ENCODE measurements around the gene CLIC6. TPM values are rescaled to one million over a fixed set of nuclear protein-coding genes. Genes with fewer than 3 reads are reported as not detected.

The CLIC6 gene
- total and polyA plus RNA-seq, 4 experiments from 2014 or later = 0.09 to 0.67 (median 0.30) TPM; not detected in 1

- H3K27me3 Mint-ChIP-seq = peaks cover 0 to 2% of the 10 kb centered on the region in 2 donors
- no peaks in the 10 kb centered on the region for H3K36me3 ChIP-seq (ENCODE audit: insufficient read depth, low read length)
- H3K9me3 ChIP-seq (ENCODE audit: control insufficient read depth in 1 of 2, low read length in 2 of 2) = no peaks in the 10 kb centered on the region
- no peaks in the 10 kb centered on the region for H3K9me3 Mint-ChIP-seq
- peak overlapping the region; percentile 74 to 93 (median 84) for H3K4me3 Mint-ChIP-seq
- peaks cover 11 to 25% (median 18%) of the 10 kb centered on the region in 4 donors for H3K4me1 Mint-ChIP-seq
- H3K27me3 ChIP-seq (ENCODE audit: insufficient read depth, low read length) = no peaks in the 10 kb centered on the region
- peaks cover 14% of the 10 kb centered on the region for H3K4me1 ChIP-seq (ENCODE audit: insufficient read depth, low read length)
- intact Hi-C loops (cut with micrococcal nuclease) = no loop called here
- H3K4me3 ChIP-seq (ENCODE audit: low read length in 2 of 2) = peak overlapping the region in 1 of 2 donors; percentile 65
- POLR2A ChIA-PET (ENCODE audit: partially characterized antibody) = no interaction called here
- DNase-seq = no peak
- CTCF ChIA-PET (ENCODE audit: partially characterized antibody) = interaction anchor here (2.2 kb wide), 1 partner anchor 10 kb away, joined by 11 read pairs; no protein-coding TSS in a partner anchor
- H3K27ac Mint-ChIP-seq = peak overlapping the region in 4 of 7 donors; percentile 66 to 88 (median 82)
- no peaks in the 10 kb centered on the region for H3K36me3 Mint-ChIP-seq
- H3K27ac ChIP-seq (ENCODE audit: low read depth, low read length) = no peak overlapping the region
These were observed 27.9 kb upstream of the CLIC6 start for GRCh38 chr21:34640858-34641257.

GRCh38 chr21:34642211-34643075, 26.4 kb upstream of the CLIC6 start:
- H3K4me1 ChIP-seq (ENCODE audit: insufficient read depth, low read length) = peaks cover 14% of the 10 kb centered on the region
- Mint-ChIP-seq H3K27ac (no peak overlapping the region), H3K36me3 (no peaks in the 10 kb centered on the region), H3K4me3 (no peak overlapping the region), H3K4me1 (peaks cover 11 to 25% (median 18%) of the 10 kb centered on the region in 4 donors), H3K9me3 (no peaks in the 10 kb centered on the region), H3K27me3 (peaks cover 0 to 2% of the 10 kb centered on the region in 2 donors)
- no peaks in the 10 kb centered on the region for H3K9me3 ChIP-seq (ENCODE audit: control insufficient read depth in 1 of 2, low read length in 2 of 2)
- no peaks in the 10 kb centered on the region for H3K36me3 ChIP-seq (ENCODE audit: insufficient read depth, low read length)
- ChIA-PET POLR2A (ENCODE audit: partially characterized antibody) (no interaction called here), CTCF (ENCODE audit: partially characterized antibody) (no interaction called here)
- no peaks in the 10 kb centered on the region for H3K27me3 ChIP-seq (ENCODE audit: insufficient read depth, low read length)
- no peak overlapping the region for H3K4me3 ChIP-seq (ENCODE audit: low read length in 2 of 2)
- DNase-seq = no peak
- H3K27ac ChIP-seq (ENCODE audit: low read depth, low read length) = no peak overlapping the region
- intact Hi-C loops (cut with micrococcal nuclease) = no loop called here

GRCh38 chr21:34644825-34645224, 24.0 kb upstream of the CLIC6 start:
- H3K36me3 Mint-ChIP-seq = no peaks in the 10 kb centered on the region
- POLR2A ChIA-PET (ENCODE audit: partially characterized antibody) = no interaction called here
- Histone ChIP-seq H3K4me3 (ENCODE audit: low read length in 2 of 2) (no peak overlapping the region), H3K27me3 (ENCODE audit: insufficient read depth, low read length) (no peaks in the 10 kb centered on the region), H3K9me3 (ENCODE audit: control insufficient read depth in 1 of 2, low read length in 2 of 2) (no peaks in the 10 kb centered on the region), H3K4me1 (ENCODE audit: insufficient read depth, low read length) (peaks cover 10% of the 10 kb centered on the region), H3K36me3 (ENCODE audit: insufficient read depth, low read length) (no peaks in the 10 kb centered on the region), H3K27ac (ENCODE audit: low read depth, low read length) (no peak overlapping the region)
- H3K9me3 Mint-ChIP-seq = no peaks in the 10 kb centered on the region
- no peak for DNase-seq
- H3K27ac Mint-ChIP-seq = no peak overlapping the region
- CTCF ChIA-PET (ENCODE audit: partially characterized antibody) = no interaction called here
- intact Hi-C loops (cut with micrococcal nuclease) = no loop called here
- H3K4me1 Mint-ChIP-seq = peaks cover 12 to 19% (median 15%) of the 10 kb centered on the region in 4 donors
- peaks cover 8 to 13% of the 10 kb centered on the region in 2 donors for H3K27me3 Mint-ChIP-seq
- no peak overlapping the region for H3K4me3 Mint-ChIP-seq

- Histone ChIP-seq H3K36me3 (ENCODE audit: insufficient read depth, low read length) (no peaks in the 10 kb centered on the region), H3K4me1 (ENCODE audit: insufficient read depth, low read length) (no peaks in the 10 kb centered on the region), H3K27me3 (ENCODE audit: insufficient read depth, low read length) (no peaks in the 10 kb centered on the region), H3K9me3 (ENCODE audit: control insufficient read depth in 1 of 2, low read length in 2 of 2) (no peaks in the 10 kb centered on the region), H3K27ac (ENCODE audit: low read depth, low read length) (no peak overlapping the region), H3K4me3 (ENCODE audit: low read length in 2 of 2) (no peak overlapping the region)
- no peaks in the 10 kb centered on the region for H3K36me3 Mint-ChIP-seq
- peaks cover 0 to 22% (median 17%) of the 10 kb centered on the region in 8 donors for H3K9me3 Mint-ChIP-seq
- ChIA-PET POLR2A (ENCODE audit: partially characterized antibody) (no interaction called here), CTCF (ENCODE audit: partially characterized antibody) (interaction anchor here (1.0 kb wide), 2 partner anchors 10 to 16 kb away, joined by 3 read pairs; no protein-coding TSS in a partner anchor)
- intact Hi-C loops (cut with micrococcal nuclease) = no loop called here
- H3K4me1 Mint-ChIP-seq = peaks cover 0 to 3% (median 1%) of the 10 kb centered on the region in 4 donors
- DNase-seq = no peak
- H3K27me3 Mint-ChIP-seq = peaks cover 8 to 17% of the 10 kb centered on the region in 2 donors
- H3K27ac Mint-ChIP-seq = peak overlapping the region in 1 of 7 donors; percentile 53
- H3K4me3 Mint-ChIP-seq = no peak overlapping the region
These were observed 21.2 kb upstream of the CLIC6 start for GRCh38 chr21:34647555-34647954.

- peaks cover 0 to 5% of the 10 kb centered on the region in 2 donors for H3K36me3 Mint-ChIP-seq
- POLR2A ChIA-PET (ENCODE audit: partially characterized antibody) = no interaction called here
- Histone ChIP-seq H3K36me3 (ENCODE audit: insufficient read depth, low read length) (no peaks in the 10 kb centered on the region), H3K27me3 (ENCODE audit: insufficient read depth, low read length) (no peaks in the 10 kb centered on the region), H3K4me1 (ENCODE audit: insufficient read depth, low read length) (no peaks in the 10 kb centered on the region), H3K4me3 (ENCODE audit: low read length in 2 of 2) (no peak overlapping the region), H3K27ac (ENCODE audit: low read depth, low read length) (no peak overlapping the region), H3K9me3 (ENCODE audit: control insufficient read depth in 1 of 2, low read length in 2 of 2) (no peaks in the 10 kb centered on the region)
- no peak overlapping the region for H3K4me3 Mint-ChIP-seq
- peaks cover 0 to 25% (median 21%) of the 10 kb centered on the region in 8 donors for H3K9me3 Mint-ChIP-seq
- CTCF ChIA-PET (ENCODE audit: partially characterized antibody) = interaction anchor here (1.0 kb wide), 1 partner anchor 17 kb away, joined by 3 read pairs; no protein-coding TSS in a partner anchor
- DNase-seq = no peak
- H3K27me3 Mint-ChIP-seq = peaks cover 14 to 28% of the 10 kb centered on the region in 2 donors
- intact Hi-C loops (cut with micrococcal nuclease) = no loop called here
- no peak overlapping the region for H3K27ac Mint-ChIP-seq
- peaks cover 0 to 3% (median 1%) of the 10 kb centered on the region in 4 donors for H3K4me1 Mint-ChIP-seq
These were observed 20.0 kb upstream of the CLIC6 start for GRCh38 chr21:34648739-34649297.

- Mint-ChIP-seq H3K9me3 (peaks cover 0 to 25% (median 21%) of the 10 kb centered on the region in 8 donors), H3K4me1 (peaks cover 0 to 3% (median 1%) of the 10 kb centered on the region in 4 donors), H3K4me3 (no peak overlapping the region), H3K27ac (no peak overlapping the region), H3K27me3 (peaks cover 16 to 29% of the 10 kb centered on the region in 2 donors), H3K36me3 (peaks cover 0 to 5% of the 10 kb centered on the region in 2 donors)
- POLR2A ChIA-PET (ENCODE audit: partially characterized antibody) = no interaction called here
- no peak for DNase-seq
- Histone ChIP-seq H3K27me3 (ENCODE audit: insufficient read depth, low read length) (no peaks in the 10 kb centered on the region), H3K4me3 (ENCODE audit: low read length in 2 of 2) (no peak overlapping the region), H3K36me3 (ENCODE audit: insufficient read depth, low read length) (no peaks in the 10 kb centered on the region), H3K9me3 (ENCODE audit: control insufficient read depth in 1 of 2, low read length in 2 of 2) (no peaks in the 10 kb centered on the region), H3K4me1 (ENCODE audit: insufficient read depth, low read length) (no peaks in the 10 kb centered on the region), H3K27ac (ENCODE audit: low read depth, low read length) (no peak overlapping the region)
- intact Hi-C loops (cut with micrococcal nuclease) = no loop called here
- CTCF ChIA-PET (ENCODE audit: partially characterized antibody) = no interaction called here
These were observed 19.4 kb upstream of the CLIC6 start for GRCh38 chr21:34649400-34649799.

- Histone ChIP-seq H3K4me1 (ENCODE audit: insufficient read depth, low read length) (no peaks in the 10 kb centered on the region), H3K27me3 (ENCODE audit: insufficient read depth, low read length) (no peaks in the 10 kb centered on the region), H3K9me3 (ENCODE audit: control insufficient read depth in 1 of 2, low read length in 2 of 2) (no peaks in the 10 kb centered on the region), H3K4me3 (ENCODE audit: low read length in 2 of 2) (no peak overlapping the region), H3K27ac (ENCODE audit: low read depth, low read length) (no peak overlapping the region), H3K36me3 (ENCODE audit: insufficient read depth, low read length) (no peaks in the 10 kb centered on the region)
- no peak for DNase-seq
- H3K4me1 Mint-ChIP-seq = peaks cover 0 to 3% (median 1%) of the 10 kb centered on the region in 4 donors
- H3K4me3 Mint-ChIP-seq = no peak overlapping the region
- peaks cover 0 to 25% (median 21%) of the 10 kb centered on the region in 8 donors for H3K9me3 Mint-ChIP-seq
- CTCF ChIA-PET (ENCODE audit: partially characterized antibody) = interaction anchor here (1.2 kb wide), 1 partner anchor 20 kb away, joined by 3 read pairs; no protein-coding TSS in a partner anchor
- no peak overlapping the region for H3K27ac Mint-ChIP-seq
- POLR2A ChIA-PET (ENCODE audit: partially characterized antibody) = no interaction called here
- H3K27me3 Mint-ChIP-seq = peaks cover 18 to 29% of the 10 kb centered on the region in 2 donors
- H3K36me3 Mint-ChIP-seq = peaks cover 0 to 5% of the 10 kb centered on the region in 2 donors
- intact Hi-C loops (cut with micrococcal nuclease) = loop anchor here (1.0 kb wide), 1 partner anchor 17 kb away; no protein-coding TSS in a partner anchor
These were observed 17.8 kb upstream of the CLIC6 start for GRCh38 chr21:34650861-34651431.
